ENCODE data around the gene FGF13. TPM values are rescaled to one million over a fixed set of nuclear protein-coding genes. Genes with fewer than 3 reads are reported as not detected.

FGF13 gene
- total and polyA plus RNA-seq, 2 of the 4 experiments (the other 2 are of a cell fraction) = 0.18 TPM; not detected in 1

DNA sequence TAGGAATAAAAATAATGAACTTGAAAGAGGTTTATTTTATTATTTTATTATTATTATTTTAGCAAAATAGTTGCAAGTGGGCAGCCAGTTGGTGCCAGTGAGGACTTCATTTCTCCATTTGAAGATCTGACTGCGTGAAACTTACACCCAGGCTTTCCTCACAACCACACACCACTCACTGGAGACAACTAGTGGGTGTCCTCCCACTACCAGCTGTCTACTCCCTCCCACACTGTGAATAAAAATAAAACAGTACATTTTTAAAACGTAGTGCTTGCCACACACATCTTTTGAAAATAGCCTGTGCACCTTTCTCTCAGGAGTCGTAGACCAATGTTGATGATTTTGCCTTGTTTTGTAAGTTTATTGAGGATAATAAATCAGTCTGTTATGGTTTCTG is 7.4 kb downstream of the FGF13 start:
- Histone ChIP-seq H2BK15ac (ENCODE audit: low read depth, low read length) (no peak overlapping the region), H3K36me3 (ENCODE audit: control insufficient read depth, insufficient read depth, low read length) (no peaks in the 10 kb centered on the region), H2AK9ac (replicated peaks; ENCODE audit: low read depth, low read length, poor library complexity) (no peak overlapping the region), H2BK5ac (ENCODE audit: low read depth, low read length, poor library complexity, severe bottlenecking) (no peak overlapping the region), H4K20me1 (ENCODE audit: insufficient read depth, low read length) (no peaks in the 10 kb centered on the region), H3K56ac (ENCODE audit: extremely low read depth, insufficient read depth, low read length) (no peak overlapping the region), H2BK20ac (ENCODE audit: low read depth, low read length) (no peak overlapping the region), H3K9me3 (ENCODE audit: control insufficient read depth, insufficient read depth, low read length) (no peaks in the 10 kb centered on the region), H3K9ac (ENCODE audit: low read depth, low read length) (no peak overlapping the region), H3K23ac (ENCODE audit: low read depth, low read length) (no peak overlapping the region), H4K8ac (ENCODE audit: low read depth in 2 of 2, low read length in 2 of 2) (no peak overlapping the region), H3K27ac (ENCODE audit: insufficient read depth, low read length) (no peak overlapping the region), H4K91ac (ENCODE audit: insufficient read depth, low read depth, low read length) (no peak overlapping the region), H3K79me1 (ENCODE audit: low read depth in 1 of 2, low read length in 2 of 2) (no peaks in the 10 kb centered on the region), H2AK5ac (ENCODE audit: low read depth, low read length) (no peak overlapping the region), H3K4me2 (ENCODE audit: low read depth, low read length) (no peak overlapping the region), H3K18ac (ENCODE audit: low read depth, low read length) (no peak overlapping the region), H2AFZ (replicated peaks; ENCODE audit: low read length, poor library complexity) (no peak overlapping the region), H3K27me3 (ENCODE audit: control insufficient read depth, insufficient read depth, low read length) (no peaks in the 10 kb centered on the region), H3K14ac (replicated peaks; ENCODE audit: low read depth, low read length) (no peak overlapping the region), H4K5ac (ENCODE audit: low read depth, low read length) (no peak overlapping the region), H2BK120ac (ENCODE audit: low read depth, low read length) (no peak overlapping the region), H3K4ac (ENCODE audit: low read depth, low read length) (no peak overlapping the region), H3K4me1 (ENCODE audit: control insufficient read depth, insufficient read depth, low read length) (no peaks in the 10 kb centered on the region), H3K4me3 (ENCODE audit: insufficient read depth, low read depth, low read length) (no peak overlapping the region), H3K9me1 (ENCODE audit: insufficient read depth, low read length) (no peaks in the 10 kb centered on the region)
- DNase-seq (no peak), ATAC-seq (ENCODE audit: low read depth) (no peak)
- in situ Hi-C loops (cut with MboI; ENCODE audit: low sequenced_read_pairs) (no loop called here), dilution Hi-C loops (cut with HindIII; ENCODE audit: low sequenced_read_pairs, unreplicated experiment) (no loop called here), intact Hi-C loops (cut with micrococcal nuclease) (no loop called here)
- TF ChIP-seq FOS (IDR thresholded peaks at IDR 0.05; ENCODE audit: low read depth, low read length) (no peak), RAD21 (IDR thresholded peaks at IDR 0.05; ENCODE audit: low read length) (no peak), MXI1 (IDR thresholded peaks at IDR 0.05; ENCODE audit: borderline replicate concordance, low read depth, low read length) (no peak), CHD1 (IDR thresholded peaks at IDR 0.05; ENCODE audit: low read depth, low read length) (no peak), POLR2A (IDR thresholded peaks at IDR 0.05; ENCODE audit: low read depth, low read length) (no peak), CEBPB (IDR thresholded peaks at IDR 0.05; ENCODE audit: low read depth, low read length) (no peak), BHLHE40 (IDR thresholded peaks at IDR 0.05; ENCODE audit: low read depth, low read length) (no peak), NFE2L2 (IDR thresholded peaks at IDR 0.05; ENCODE audit: low read depth, low read length) (no peak)
- TF ChIP-seq, protein P1, sequence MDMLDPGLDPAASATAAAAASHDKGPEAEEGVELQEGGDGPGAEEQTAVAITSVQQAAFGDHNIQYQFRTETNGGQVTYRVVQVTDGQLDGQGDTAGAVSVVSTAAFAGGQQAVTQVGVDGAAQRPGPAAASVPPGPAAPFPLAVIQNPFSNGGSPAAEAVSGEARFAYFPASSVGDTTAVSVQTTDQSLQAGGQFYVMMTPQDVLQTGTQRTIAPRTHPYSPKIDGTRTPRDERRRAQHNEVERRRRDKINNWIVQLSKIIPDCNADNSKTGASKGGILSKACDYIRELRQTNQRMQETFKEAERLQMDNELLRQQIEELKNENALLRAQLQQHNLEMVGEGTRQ (IDR thresholded peaks at IDR 0.05; ENCODE audit: low read depth, low read length) = no peak
- TF ChIP-seq, protein P2, sequence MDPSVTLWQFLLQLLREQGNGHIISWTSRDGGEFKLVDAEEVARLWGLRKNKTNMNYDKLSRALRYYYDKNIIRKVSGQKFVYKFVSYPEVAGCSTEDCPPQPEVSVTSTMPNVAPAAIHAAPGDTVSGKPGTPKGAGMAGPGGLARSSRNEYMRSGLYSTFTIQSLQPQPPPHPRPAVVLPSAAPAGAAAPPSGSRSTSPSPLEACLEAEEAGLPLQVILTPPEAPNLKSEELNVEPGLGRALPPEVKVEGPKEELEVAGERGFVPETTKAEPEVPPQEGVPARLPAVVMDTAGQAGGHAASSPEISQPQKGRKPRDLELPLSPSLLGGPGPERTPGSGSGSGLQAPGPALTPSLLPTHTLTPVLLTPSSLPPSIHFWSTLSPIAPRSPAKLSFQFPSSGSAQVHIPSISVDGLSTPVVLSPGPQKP (IDR thresholded peaks at IDR 0.05; ENCODE audit: borderline replicate concordance, low read depth, low read length) = no peak
- POLR2A ChIA-PET (ENCODE audit: unreplicated experiment) = no interaction called here
- 40% methylated on average over 1 of the region's 3 CpGs; no CpG with 5 or more reads in 1 of the 2 experiments for WGBS, 2 experiments (ENCODE audit: extremely low coverage in 2 of 2, insufficient read length in 1 of 2)
- BruUV-seq (replicated peaks) = no TSS peak
- CTCF ChIA-PET = no interaction called here

All from IMR-90 (cell line).